Ovary (tissue), 9 donors: Measurements from ENCODE around the gene LTBP4. TPM values are rescaled to one million over a fixed set of nuclear protein-coding genes. Genes with fewer than 3 reads are reported as not detected.

Source experiments
- DNase-seq, 5 donors: peaks; one replicate each; pipeline ENCODE4 v3.0.0-alpha.2; 2019 to 2020
- H3K27ac ChIP-seq, 2 donors: fragments of 200-600 bp; one replicate each; pipeline versions ENCODE4 v1.5.1 to v1.8.0; 2019 to 2022
- H3K27me3 ChIP-seq: fragments of 200-600 bp; one replicate; pipeline ENCODE4 v1.8.0; 2022
- H3K36me3 ChIP-seq: fragments of 200-600 bp; sonication (generic); one replicate; pipeline ENCODE4 v1.5.1; 2019
- H3K4me1 ChIP-seq: one replicate; pipeline ENCODE4 v1.8.1; 2013; ENCODE audit warnings: mild to moderate bottlenecking, moderate library complexity; ENCODE audit not compliant: insufficient read depth
- H3K4me3 ChIP-seq: fragments of 200-600 bp; sonication (generic); one replicate; pipeline ENCODE4 v1.5.1; 2017
- H3K9me3 ChIP-seq, 2 donors: fragments of 200-600 bp in 1 of 2; sonication (generic) in 1 of 2; one replicate each; pipeline versions ENCODE4 v1.5.1 to v1.8.1; 2013 to 2019; ENCODE audit warnings: mild to moderate bottlenecking in 1 of 2, moderate library complexity in 1 of 2
- CTCF ChIP-seq, 3 donors: fragments of 450-650 bp in 2 of 3; fragments of 200-600 bp in 1 of 3; IDR thresholded peaks; one replicate each; pipeline versions ENCODE4 v1.5.1 to v1.8.0; 2016 to 2022; ENCODE audit warnings: antibody characterized with exemption in 3 of 3, mild to moderate bottlenecking in 1 of 3
- EP300 ChIP-seq: sonication (generic); formaldehyde crosslinking; IDR thresholded peaks from one replicate; pipeline ENCODE4 v1.6.1; 2017; ENCODE audit warnings: antibody characterized with exemption
- POLR2A ChIP-seq: fragments of 450-650 bp; IDR thresholded peaks from one replicate; pipeline ENCODE4 v1.6.1; 2017; ENCODE audit warnings: antibody characterized with exemption, mild to moderate bottlenecking, moderate library complexity
- WGBS, 3 donors: extraction: QIAGEN DNeasy Blood & Tissue Kit in 1 of 3; methylation state at CpG; one replicate each; pipeline versions ENCODE4 v1.1.5 to v1.1.7; 2013 to 2017; 5-methylcytosine and 5-hydroxymethylcytosine counted together
- intact Hi-C, 4 donors: fragments of 100-400 bp; cut with DNase I; formaldehyde crosslinking; loops; one replicate each; pipeline versions ENCODE4 v1.11.0 to v1.15.1; 2022 to 2023
- polyA plus RNA-seq, 2 donors: library from polyadenylated mRNA; stranded (reverse); fragments of 200-250 nt in 1 of 2; fragments of 350-450 nt in 1 of 2; fragmentation: Illumina TruSeq in 1 of 2; extraction: RNeasy Lipid Tissue Mini Kit (QIAGEN cat#74804) in 1 of 2; gene quantifications; one replicate each; pipeline ENCODE4 v1.2.3, GENCODE V29; 2013 to 2014
- total RNA-seq, 7 donors: library from RNA; depleted of rRNA in 2 of 7; stranded (reverse); fragments of >200 nt in 2 of 7; fragmentation: NEBNext Ultra II Directional in 3 of 7; extraction: Animal tissue kit (Norgen Biotek cat#: 25700) in 3 of 7; gene quantifications; one replicate each; pipeline versions ENCODE4 v1.1.0 to v1.2.4, GENCODE V29; 2016 to 2023
- donor health status: DM: no; HTN: no; CAD: no; lungs with moderate emphysema.
- donor health status: DM: no; HTN: no; CAD: no.
- donor health status: Bipolar disorder and iron deficiency.
- donor health status: DM: yes; HTN: yes; CAD: no.
- donor health status: DM: no; HTN: no; CAD: no.
- donor health status: DM: yes; HTN: yes; CAD: no.

The LTBP4 gene
- total and polyA plus RNA-seq, 9 donors = 152 to 840 (median 524) TPM

GRCh38 chr19:40610396-40611064, 9.4 kb downstream of the LTBP4 start:
- intact Hi-C loops = no loop called here
- 59 to 73% (median 71%) methylated on average over 29 of the region's 29 CpGs for WGBS, 3 donors
- Histone ChIP-seq H3K4me3 (no peak overlapping the region), H3K36me3 (no peaks in the 10 kb centered on the region), H3K27ac (no peak overlapping the region), H3K4me1 (peaks cover 6% of the 10 kb centered on the region), H3K27me3 (no peaks in the 10 kb centered on the region), H3K9me3 (no peaks in the 10 kb centered on the region)
- peak in 4 of 5 donors; percentile 37 to 73 (median 56) for DNase-seq
- TF ChIP-seq POLR2A = no peak
- TF ChIP-seq EP300 = no peak
- TF ChIP-seq CTCF (IDR thresholded peaks at IDR 0.05) = no peak

GRCh38 chr19:40611096-40611495, 9.9 kb downstream of the LTBP4 start:
- intact Hi-C loops = no loop called here
- DNase-seq = peak in 1 of 5 donors; percentile 33

GRCh38 chr19:40611900-40612698, 10.9 kb downstream of the LTBP4 start:
- Histone ChIP-seq H3K9me3 (no peaks in the 10 kb centered on the region), H3K36me3 (no peaks in the 10 kb centered on the region), H3K27me3 (no peaks in the 10 kb centered on the region), H3K27ac (no peak overlapping the region), H3K4me1 (peaks cover 6% of the 10 kb centered on the region), H3K4me3 (no peak overlapping the region)
- 85 to 96% (median 86%) methylated on average over 10 of the region's 10 CpGs for WGBS, 3 donors
- peak in 2 of 5 donors; percentile 43 to 44 for DNase-seq
- intact Hi-C loops = no loop called here
- TF ChIP-seq POLR2A (no peak), CTCF (IDR thresholded peaks at IDR 0.05) (no peak), EP300 (no peak)

More at GRCh38 chr19:40611096-40611495, 9.9 kb downstream of the LTBP4 start:
- H3K4me1 ChIP-seq = peaks cover 6% of the 10 kb centered on the region
- no peak overlapping the region for H3K27ac ChIP-seq
- no peaks in the 10 kb centered on the region for H3K36me3 ChIP-seq
- H3K27me3 ChIP-seq = no peaks in the 10 kb centered on the region
- no peak overlapping the region for H3K4me3 ChIP-seq
- no peak for TF ChIP-seq CTCF (IDR thresholded peaks at IDR 0.05)
- no peak for TF ChIP-seq EP300
- no peak for TF ChIP-seq POLR2A
- H3K9me3 ChIP-seq = no peaks in the 10 kb centered on the region
- WGBS, 3 donors = 89 to 92% (median 90%) methylated on average over 15 of the region's 15 CpGs

- peaks cover 6% of the 10 kb centered on the region for H3K4me1 ChIP-seq
- 41 to 45% (median 41%) methylated on average over 49 to 50 of the region's 50 CpGs for WGBS, 3 donors
- peak; percentile 71 to 87 (median 82) for DNase-seq
- no peak for TF ChIP-seq POLR2A
- no peak for TF ChIP-seq EP300
- TF ChIP-seq CTCF (IDR thresholded peaks at IDR 0.05) = no peak
- no peaks in the 10 kb centered on the region for H3K9me3 ChIP-seq
- H3K27ac ChIP-seq = peak overlapping the region; percentile 33 to 61
- intact Hi-C loops = no loop called here
- no peaks in the 10 kb centered on the region for H3K36me3 ChIP-seq
- no peaks in the 10 kb centered on the region for H3K27me3 ChIP-seq
- peak overlapping the region; percentile 46 for H3K4me3 ChIP-seq
Observed at GRCh38 chr19:40612831-40613689, 11.9 kb downstream of the LTBP4 start.
